HG02840 (cell line): ENCODE data around the gene CFAP97.
A peak's percentile ranks its signal among the peaks of the same experiment; 100 is the strongest.
"Not testable (repeated sequence)": the region's sequence is repeated elsewhere in the genome, so short reads cannot be mapped to it uniquely, and the experiment has no call there.

Experiments used
- ATAC-seq: cut with Tn5 transposase; IDR thresholded peaks from one replicate; pipeline ENCODE4 v1.9.1; 2021; ENCODE audit warnings: mild to moderate bottlenecking, moderate library complexity, moderate number of reproducible peaks; ENCODE audit not compliant: unreplicated experiment, low FRiP score

The CFAP97 gene

GRCh38 chr4:185203486-185204237, at the start of gene CFAP97:
CFAP97 (minus strand) TSS chr4:185204000; CDS start chr4:185191196, 12,804 bp downstream.
- peak; percentile 74 for ATAC-seq

GRCh38 chr4:185249105-185249504, 45.3 kb upstream of the CFAP97 start:
- ATAC-seq = no peak

- ATAC-seq = no peak
Measured at GRCh38 chr4:185248393-185249039, 44.7 kb upstream of the CFAP97 start.

- ATAC-seq = no peak
Measured at GRCh38 chr4:185247151-185247550, 43.4 kb upstream of the CFAP97 start.

- ATAC-seq = no peak
Measured at GRCh38 chr4:185246453-185246852, 42.7 kb upstream of the CFAP97 start.

- ATAC-seq = no peak
Measured at GRCh38 chr4:185244763-185245162, 41.0 kb upstream of the CFAP97 start.

- no peak for ATAC-seq
Measured at GRCh38 chr4:185243879-185244278, 40.1 kb upstream of the CFAP97 start.

GRCh38 chr4:185242749-185243533, 39.1 kb upstream of the CFAP97 start:
- ATAC-seq = no peak

- not testable (repeated sequence) for ATAC-seq
Measured at GRCh38 chr4:185240486-185240885, 36.7 kb upstream of the CFAP97 start.

GRCh38 chr4:185238750-185239149, 35.0 kb upstream of the CFAP97 start:
- ATAC-seq = no peak

- ATAC-seq = no peak
Measured at GRCh38 chr4:185238215-185238681, 34.4 kb upstream of the CFAP97 start.

GRCh38 chr4:185237175-185237574, 33.4 kb upstream of the CFAP97 start:
- ATAC-seq = no peak

GRCh38 chr4:185235843-185236503, 32.2 kb upstream of the CFAP97 start:
- ATAC-seq = no peak

- ATAC-seq = no peak
Measured at GRCh38 chr4:185235119-185235842, 31.5 kb upstream of the CFAP97 start.

GRCh38 chr4:185232370-185232769, 28.6 kb upstream of the CFAP97 start:
- no peak for ATAC-seq

- ATAC-seq = no peak
Measured at GRCh38 chr4:185229021-185229818, 25.4 kb upstream of the CFAP97 start.

- ATAC-seq = no peak
Measured at GRCh38 chr4:185227713-185228278, 24.0 kb upstream of the CFAP97 start.

GRCh38 chr4:185227131-185227551, 23.3 kb upstream of the CFAP97 start:
- ATAC-seq = no peak

- no peak for ATAC-seq
Measured at GRCh38 chr4:185225940-185226339, 22.1 kb upstream of the CFAP97 start.
